GM18873 (cell line): ENCODE data around the gene FNDC3B.
A peak's percentile ranks its signal among the peaks of the same experiment; 100 is the strongest.

Experiments used
- ATAC-seq: cut with Tn5 transposase; IDR thresholded peaks from one replicate; pipeline ENCODE4 v1.9.1; 2021; ENCODE audit warnings: mild to moderate bottlenecking, moderate library complexity, moderate number of reproducible peaks; ENCODE audit not compliant: unreplicated experiment, low FRiP score

FNDC3B gene

GRCh38 chr3:172317481-172317880, 278.1 kb downstream of the FNDC3B start:
- ATAC-seq: no peak

- no peak for ATAC-seq
These were observed 278.6 kb downstream of the FNDC3B start for GRCh38 chr3:172317984-172318383.

- no peak for ATAC-seq
These were observed 280.2 kb downstream of the FNDC3B start for GRCh38 chr3:172319595-172319994.

GRCh38 chr3:172320468-172320867, 281.1 kb downstream of the FNDC3B start:
- no peak for ATAC-seq

- no peak for ATAC-seq
These were observed 281.7 kb downstream of the FNDC3B start for GRCh38 chr3:172321035-172321434.

- no peak for ATAC-seq
These were observed 284.7 kb downstream of the FNDC3B start for GRCh38 chr3:172323894-172324610.

GRCh38 chr3:172324611-172325203, 285.3 kb downstream of the FNDC3B start:
- ATAC-seq: no peak

- ATAC-seq: no peak
These were observed 286.1 kb downstream of the FNDC3B start for GRCh38 chr3:172325461-172325860.

GRCh38 chr3:172326993-172327392, 287.6 kb downstream of the FNDC3B start:
- no peak for ATAC-seq

GRCh38 chr3:172328282-172328681, 288.9 kb downstream of the FNDC3B start:
- no peak for ATAC-seq

- ATAC-seq: no peak
These were observed 289.7 kb downstream of the FNDC3B start for GRCh38 chr3:172329070-172329469.

GRCh38 chr3:172330413-172330812, 291.0 kb downstream of the FNDC3B start:
- ATAC-seq: no peak

GRCh38 chr3:172332256-172333041, 293.1 kb downstream of the FNDC3B start:
- peak; percentile 53 for ATAC-seq

GRCh38 chr3:172333042-172333377, 293.6 kb downstream of the FNDC3B start:
- no peak for ATAC-seq

GRCh38 chr3:172333692-172334457, 294.5 kb downstream of the FNDC3B start:
- ATAC-seq: no peak

- no peak for ATAC-seq
These were observed 295.4 kb downstream of the FNDC3B start for GRCh38 chr3:172334671-172335207.

- ATAC-seq: no peak
These were observed 300.5 kb downstream of the FNDC3B start for GRCh38 chr3:172339892-172340291.

- no peak for ATAC-seq
These were observed 301.2 kb downstream of the FNDC3B start for GRCh38 chr3:172340583-172340982.

GRCh38 chr3:172341482-172342059, 302.2 kb downstream of the FNDC3B start:
- peak; percentile 68 for ATAC-seq

- no peak for ATAC-seq
These were observed 302.8 kb downstream of the FNDC3B start for GRCh38 chr3:172342097-172342659.
